ENCODE data around the gene AGTPBP1.
"Not testable (repeated sequence)": the region's sequence is repeated elsewhere in the genome, so short reads cannot be mapped to it uniquely, and the experiment has no call there.

The AGTPBP1 gene

DNA sequence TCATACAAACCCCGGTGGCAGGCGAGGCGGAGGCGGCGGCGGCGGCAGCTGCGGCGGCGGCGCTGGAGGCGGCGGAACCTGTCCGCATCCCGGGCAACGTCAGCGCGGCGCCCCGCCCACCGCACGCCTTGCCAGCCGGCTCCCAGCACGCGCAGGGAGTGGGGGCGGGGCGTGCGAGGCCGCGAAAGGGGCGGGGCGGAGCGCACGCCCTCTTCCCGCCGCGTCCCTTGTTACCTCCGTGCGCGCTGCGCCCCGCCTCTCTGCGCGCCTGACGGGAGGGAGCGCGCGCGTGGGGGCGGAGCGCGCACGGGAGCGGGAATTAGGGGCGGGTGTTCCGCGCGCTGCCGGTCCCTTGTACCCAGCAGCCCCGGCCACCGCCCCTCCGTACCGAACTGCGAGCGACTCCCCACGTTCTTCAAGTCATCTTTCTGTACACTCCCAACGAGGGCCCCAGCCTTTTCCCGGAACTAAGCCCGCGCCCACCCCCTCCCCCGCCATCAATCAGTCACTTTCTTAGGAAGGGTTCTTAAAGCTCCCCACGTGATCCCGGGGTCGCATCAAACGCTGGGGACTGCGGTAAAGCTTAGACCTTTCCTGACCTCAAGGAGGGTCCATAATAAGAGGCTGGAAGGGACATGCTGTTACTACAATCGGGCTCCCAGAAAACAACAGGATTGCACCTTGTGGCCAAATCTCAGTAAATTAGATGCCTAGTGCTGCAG lies at the start of gene AGTPBP1:
AGTPBP1 (minus strand) TSS at position 80 of the 722 bp plus-strand sequence. CDS start 29,421 bp downstream, outside the sequence.
- peak; percentile 91 to 99 (median 93) for DNase-seq

DNA sequence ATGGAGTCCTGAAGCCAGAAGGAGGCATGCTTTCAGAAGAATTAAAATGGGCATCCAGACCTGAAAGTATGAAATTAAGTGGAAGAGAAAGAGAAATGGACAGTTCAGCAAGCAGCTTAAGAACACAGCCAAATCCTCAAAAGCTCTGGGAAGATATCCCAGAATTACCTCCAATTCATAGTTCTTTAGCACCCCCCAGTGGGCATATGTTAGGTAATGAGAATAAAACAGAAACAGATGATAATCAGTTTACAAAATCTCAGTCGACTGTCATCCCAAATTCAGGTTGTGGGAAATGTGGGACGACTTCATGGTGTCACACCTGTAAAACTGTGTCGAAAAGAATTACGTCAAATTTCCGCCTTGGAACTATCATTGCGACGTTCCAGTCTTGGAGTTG lies 44.4 kb upstream of the AGTPBP1 start:
- not testable (repeated sequence) for DNase-seq

DNA sequence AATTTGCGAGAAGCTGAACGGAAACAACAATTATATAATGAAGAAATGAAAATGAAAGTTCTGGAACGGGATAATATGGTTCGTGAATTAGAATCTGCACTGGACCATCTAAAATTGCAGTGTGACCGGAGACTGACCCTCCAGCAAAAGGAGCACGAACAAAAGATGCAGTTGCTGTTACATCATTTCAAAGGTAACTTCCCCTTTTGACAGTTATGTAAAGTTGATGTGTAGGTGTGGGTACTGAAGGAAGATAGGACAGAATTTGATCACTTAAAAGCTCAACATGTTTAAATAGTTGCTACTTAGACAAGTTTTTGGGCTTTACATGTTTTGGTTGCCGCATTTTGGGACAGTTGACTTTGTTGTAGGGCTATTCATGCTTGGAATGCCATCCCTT lies 32.1 kb upstream of the AGTPBP1 start:
- not testable (repeated sequence) for DNase-seq

- not testable (repeated sequence) for DNase-seq
These were observed 20.0 kb upstream of the AGTPBP1 start for GRCh38 chr9:85761802-85762201.

- DNase-seq, result not testable (repeated sequence)
These were observed 16.0 kb upstream of the AGTPBP1 start for GRCh38 chr9:85757716-85758115.

DNA sequence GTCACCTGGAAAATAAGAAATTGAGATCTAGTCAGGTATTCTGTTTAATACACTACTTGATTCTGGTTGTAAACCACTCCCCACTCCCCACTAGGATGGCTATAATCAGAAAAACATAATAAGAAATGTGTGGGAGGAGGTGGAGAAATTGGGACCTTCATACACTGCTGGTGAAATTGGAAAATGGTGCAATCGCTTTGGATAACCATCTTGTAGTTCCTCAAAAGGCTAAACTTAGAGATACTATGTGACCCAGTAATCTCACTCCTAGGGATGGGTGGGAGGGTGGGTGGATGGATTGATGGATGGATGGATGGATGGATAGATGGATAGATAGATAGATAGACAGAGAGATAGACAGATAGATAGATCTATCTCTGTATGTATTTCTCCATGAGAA lies 14.5 kb upstream of the AGTPBP1 start:
- DNase-seq, result not testable (repeated sequence)

DNA sequence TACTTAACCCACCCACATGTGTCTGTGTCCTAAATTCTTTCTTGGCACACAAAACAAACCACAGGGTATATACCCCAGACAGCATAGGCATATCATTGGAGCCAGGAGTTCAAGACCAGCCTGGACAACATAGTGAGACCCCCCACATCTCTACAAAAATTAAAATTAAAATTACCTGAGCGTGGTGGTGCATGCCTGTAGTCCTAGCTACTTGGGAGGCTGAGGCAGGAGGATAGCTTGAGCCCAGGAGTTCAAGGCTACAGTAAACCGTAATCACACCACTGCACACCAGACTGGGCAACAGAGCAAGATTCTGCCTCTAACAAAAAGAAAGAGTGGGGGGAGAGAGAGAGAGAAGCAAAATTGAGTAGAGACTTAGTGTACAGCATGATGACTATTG lies 4.6 kb upstream of the AGTPBP1 start:
- DNase-seq, result no peak

DNA sequence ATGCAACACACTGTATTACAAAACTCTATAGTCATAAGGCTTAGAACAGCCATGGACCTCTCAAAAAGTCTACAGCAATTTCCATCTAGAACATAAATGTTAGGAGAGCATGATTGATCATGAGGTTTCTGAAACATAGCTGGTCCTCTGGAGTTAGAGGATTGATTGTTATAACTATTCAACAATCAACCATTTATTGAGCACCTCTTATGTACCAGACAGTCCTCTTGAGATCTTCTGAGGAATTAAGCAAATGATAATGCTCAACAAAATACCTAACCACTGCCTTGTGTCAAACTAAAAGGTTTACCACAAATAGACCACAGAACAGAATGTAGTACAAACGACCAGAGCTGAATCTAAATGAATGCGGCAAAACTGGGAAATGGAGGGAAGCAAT lies 3.4 kb upstream of the AGTPBP1 start:
- DNase-seq, result no peak

- DNase-seq, result no peak
These were observed 2.7 kb upstream of the AGTPBP1 start for GRCh38 chr9:85744480-85744879.

DNA sequence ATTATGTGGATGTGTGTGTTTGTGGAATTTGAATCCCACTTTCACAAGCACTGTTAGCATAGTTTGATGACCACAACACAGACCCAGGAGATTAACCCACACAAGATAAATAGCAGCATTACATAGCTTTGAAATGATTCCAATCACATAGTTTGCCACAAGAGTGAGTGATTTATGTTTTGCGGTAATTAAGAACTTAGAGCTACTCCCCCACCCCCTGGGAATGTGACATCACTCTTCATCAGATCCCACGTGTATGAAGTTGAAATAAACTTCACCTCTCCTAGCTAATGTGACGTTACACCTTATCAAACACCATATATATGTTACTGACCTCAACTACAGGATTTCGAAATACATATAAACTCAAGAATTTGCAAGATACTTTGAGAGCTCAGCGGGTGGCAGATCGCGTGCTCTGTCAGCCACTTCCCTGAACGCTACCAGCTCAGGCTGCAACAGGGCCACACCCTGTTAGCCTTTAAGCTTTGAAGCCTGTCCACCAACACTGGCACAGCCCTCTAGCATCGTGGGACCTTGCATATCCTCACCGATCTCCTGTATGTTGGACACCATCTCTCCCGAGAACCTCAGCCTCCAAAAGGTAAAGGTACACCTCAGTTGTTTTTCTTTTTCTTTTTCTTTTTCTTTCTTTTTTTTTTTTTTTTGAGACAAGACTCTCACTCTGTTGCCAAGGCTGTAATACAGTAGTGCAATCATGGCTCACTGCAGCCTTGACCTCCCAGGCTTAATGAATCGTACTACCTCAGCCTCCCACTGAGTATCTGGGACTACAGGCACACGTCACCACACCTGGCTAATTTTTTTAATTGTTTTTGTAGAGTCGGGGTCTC lies 1.7 kb upstream of the AGTPBP1 start:
- no peak for DNase-seq

DNA sequence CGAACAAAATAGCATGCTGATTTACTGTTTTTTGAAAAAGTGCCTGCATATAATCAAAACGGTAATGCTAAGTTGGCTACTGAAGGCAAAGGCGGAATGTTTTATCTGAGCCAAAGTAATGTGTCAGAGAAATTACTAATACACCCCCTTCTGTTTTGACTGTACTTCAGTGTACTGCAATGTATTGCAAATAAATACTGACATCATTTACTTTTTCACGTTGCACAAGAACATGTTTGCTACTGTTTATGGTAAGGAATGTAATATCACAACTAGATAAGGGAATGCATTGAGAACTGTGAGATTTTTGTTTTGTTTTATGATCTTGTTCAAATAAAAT lies 813 bp upstream of the AGTPBP1 start:
- DNase-seq, result no peak

- DNase-seq, result peak; percentile 36 to 50 (median 38)
These were observed 469 bp downstream of the AGTPBP1 start for GRCh38 chr9:85741095-85741874.

GRCh38 chr9:85740787-85741094 lies 1.0 kb downstream of the AGTPBP1 start:
- no peak for DNase-seq

DNA sequence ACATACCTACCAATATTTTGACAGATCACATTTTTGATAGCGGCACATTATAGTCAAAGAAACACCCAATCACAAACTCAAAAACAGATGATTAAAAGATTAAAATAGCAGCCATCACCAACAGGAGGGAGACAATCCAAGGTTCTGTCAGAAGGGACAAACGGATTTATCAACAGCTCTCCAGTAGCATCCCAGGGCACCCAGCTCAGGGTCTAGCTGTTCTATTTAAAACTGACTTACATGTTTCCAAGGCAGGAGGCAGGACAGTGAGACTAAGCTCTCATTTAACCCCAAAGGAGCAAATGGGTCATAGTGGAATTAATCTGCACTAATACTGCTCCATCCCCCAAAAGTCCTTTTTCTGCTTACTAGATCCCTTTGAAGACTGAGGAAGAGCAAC lies 3.2 kb downstream of the AGTPBP1 start:
- DNase-seq, result no peak

DNA sequence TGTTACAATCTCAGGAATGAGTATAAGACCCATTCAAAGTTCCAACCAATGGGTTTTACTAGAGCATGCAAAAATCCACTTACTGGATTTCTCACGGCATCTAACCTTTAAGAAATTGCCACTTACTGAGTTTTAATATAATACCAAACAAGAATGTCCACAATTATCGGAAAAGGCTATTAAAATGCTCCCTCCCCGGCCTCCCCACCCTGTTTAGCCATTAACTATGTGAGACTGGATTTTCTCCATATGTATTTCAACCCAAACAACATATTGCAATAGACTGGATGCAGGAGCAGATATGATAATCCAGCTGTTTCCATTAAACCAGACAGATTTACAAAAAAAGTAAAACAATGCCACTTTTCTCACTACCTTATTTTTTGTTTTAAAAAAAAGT lies 4.1 kb downstream of the AGTPBP1 start:
- no peak for DNase-seq

GRCh38 chr9:85730916-85731630 lies 10.7 kb downstream of the AGTPBP1 start:
- no peak for DNase-seq

DNA sequence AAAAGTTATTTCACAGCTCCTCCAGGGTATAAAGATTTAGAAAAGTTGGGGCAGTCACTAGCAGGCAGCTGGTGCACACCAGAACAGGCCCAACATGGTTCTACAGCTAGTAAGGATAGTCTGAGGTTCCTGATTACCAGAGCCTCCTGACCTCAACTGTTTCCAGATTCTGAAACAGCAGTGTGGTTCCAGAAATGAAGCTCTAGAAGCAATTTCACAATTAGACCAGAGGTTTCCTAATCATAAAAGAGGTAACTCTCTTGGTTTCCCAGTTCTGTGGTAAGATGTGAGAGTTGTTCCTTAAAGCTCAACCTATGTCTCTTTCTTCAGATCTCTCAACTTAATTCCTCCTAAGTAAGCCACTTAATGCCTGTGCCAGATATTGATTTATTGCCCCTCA lies 11.9 kb downstream of the AGTPBP1 start:
- DNase-seq, result no peak

- DNase-seq, result no peak
These were observed 14.3 kb downstream of the AGTPBP1 start for GRCh38 chr9:85727500-85727899.

DNA sequence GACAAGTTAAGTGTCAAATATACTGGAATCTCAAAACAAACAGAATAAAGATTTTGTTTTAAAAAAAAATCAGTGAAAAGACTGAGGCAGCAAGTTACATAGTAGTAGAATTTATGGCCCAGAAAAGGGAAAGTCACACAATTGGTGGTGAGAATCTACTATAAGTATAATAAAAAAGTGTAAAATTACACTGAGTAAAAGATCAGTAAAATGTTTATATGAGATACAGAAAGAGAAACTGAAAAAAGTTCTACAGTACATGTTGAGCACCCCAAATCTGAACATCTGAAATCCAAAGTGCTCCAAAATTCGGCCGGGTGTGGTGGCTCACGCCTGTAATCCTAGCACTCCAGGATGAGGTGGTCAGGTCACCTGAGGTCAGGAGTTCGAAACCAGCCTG lies 15.0 kb downstream of the AGTPBP1 start:
- DNase-seq, result no peak

GRCh38 chr9:85723215-85723614 lies 18.5 kb downstream of the AGTPBP1 start:
- DNase-seq, result peak in 3 of 4 experiments; percentile 2 to 64 (median 60)

- DNase-seq, result not testable (repeated sequence)
These were observed 22.3 kb downstream of the AGTPBP1 start for GRCh38 chr9:85719411-85719810.

GRCh38 chr9:85717818-85718217 lies 23.9 kb downstream of the AGTPBP1 start:
- DNase-seq, result not testable (repeated sequence)

GRCh38 chr9:85717220-85717619 lies 24.5 kb downstream of the AGTPBP1 start:
- DNase-seq, result no peak
